GM10266 (cell line): ENCODE results near the gene MBTPS1.

ENCODE experiments used
- DNase-seq: peaks from one replicate; pipeline ENCODE4 v3.0.0; 2012; ENCODE audit errors: extremely low spot score
- TF ChIP-seq, protein P1 (sequence below): IDR thresholded peaks from 2 replicates; pipeline ENCODE4 v1.5.1; 2012; ENCODE audit warnings: mild to moderate bottlenecking, low read depth; ENCODE audit not compliant: control insufficient read depth, insufficient read depth; ENCODE audit errors: missing control alignments

MBTPS1 gene

DNA sequence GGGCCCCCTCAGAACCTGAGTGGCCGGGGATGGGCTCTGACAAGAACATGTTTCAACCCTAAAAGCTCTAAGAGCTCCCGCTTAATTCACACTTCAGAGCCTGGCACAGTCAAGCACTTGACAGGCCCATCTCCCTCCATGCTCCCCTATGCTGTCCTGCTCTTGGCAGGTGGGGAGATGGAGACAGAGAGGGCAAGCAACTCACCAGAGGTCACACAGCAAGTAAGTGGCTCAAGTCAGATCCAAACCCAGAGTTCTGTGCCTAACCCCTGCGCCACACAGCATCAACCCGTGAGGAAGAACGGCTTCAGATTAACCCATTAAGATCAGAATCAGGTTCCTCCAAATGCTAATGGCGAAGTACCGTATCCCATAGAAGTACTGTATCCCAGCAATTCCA is 112.3 kb downstream of the MBTPS1 start:
- no peak for DNase-seq
- TF ChIP-seq, protein P1, sequence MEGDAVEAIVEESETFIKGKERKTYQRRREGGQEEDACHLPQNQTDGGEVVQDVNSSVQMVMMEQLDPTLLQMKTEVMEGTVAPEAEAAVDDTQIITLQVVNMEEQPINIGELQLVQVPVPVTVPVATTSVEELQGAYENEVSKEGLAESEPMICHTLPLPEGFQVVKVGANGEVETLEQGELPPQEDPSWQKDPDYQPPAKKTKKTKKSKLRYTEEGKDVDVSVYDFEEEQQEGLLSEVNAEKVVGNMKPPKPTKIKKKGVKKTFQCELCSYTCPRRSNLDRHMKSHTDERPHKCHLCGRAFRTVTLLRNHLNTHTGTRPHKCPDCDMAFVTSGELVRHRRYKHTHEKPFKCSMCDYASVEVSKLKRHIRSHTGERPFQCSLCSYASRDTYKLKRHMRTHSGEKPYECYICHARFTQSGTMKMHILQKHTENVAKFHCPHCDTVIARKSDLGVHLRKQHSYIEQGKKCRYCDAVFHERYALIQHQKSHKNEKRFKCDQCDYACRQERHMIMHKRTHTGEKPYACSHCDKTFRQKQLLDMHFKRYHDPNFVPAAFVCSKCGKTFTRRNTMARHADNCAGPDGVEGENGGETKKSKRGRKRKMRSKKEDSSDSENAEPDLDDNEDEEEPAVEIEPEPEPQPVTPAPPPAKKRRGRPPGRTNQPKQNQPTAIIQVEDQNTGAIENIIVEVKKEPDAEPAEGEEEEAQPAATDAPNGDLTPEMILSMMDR: no peak
